HCT116 (cell line): ENCODE data around the gene NEUROG1. TPM values are rescaled to one million over a fixed set of nuclear protein-coding genes. Genes with fewer than 3 reads are reported as not detected.

Experiments
- ATAC-seq: fragments of 200-7000 bp; cut with Tn5 transposase; 2 replicates; pipeline ENCODE4 v1.9.1; 2020; ENCODE audit warnings: mild to moderate bottlenecking, moderate library complexity
- BruUV-seq: library from RNA; stranded (reverse); fragments of 400-500 nt; replicated peaks from 2 replicates; lab custom pipeline; 2021; lab: Mats Ljungman, UMichigan
- CTCF ChIA-PET: fragments of 300-600 bp; sonication (Branson Sonifier 250); formaldehyde crosslinking; loops from one replicate; lab custom pipeline; 2021; ENCODE audit warnings: antibody characterized with exemption; lab: Charles Lee
- POLR2A ChIA-PET: fragments of 300-600, 350-600 bp; sonication (Branson Sonifier 250); formaldehyde crosslinking; loops from one replicate; lab custom pipeline; 2021; ENCODE audit warnings: antibody characterized with exemption; lab: Charles Lee
- RAD21 ChIA-PET, 2 experiments: fragments of 300-600 bp; sonication (Branson Sonifier 250); formaldehyde crosslinking; loops; one replicate each; lab custom pipeline; 2023; ENCODE audit warnings: low total read pairs in 2 of 2; ENCODE audit not compliant: uncharacterized antibody in 2 of 2, unreplicated experiment in 2 of 2, low non-redundant PET in 1 of 2; lab: Charles Lee
- DNase-seq: peaks from one replicate; pipeline ENCODE4 v3.0.0-alpha.2; 2010; ENCODE audit warnings: low read depth, low spot score
- H2AFZ ChIP-seq: fragments of 200-600 bp; shearing (Covaris generic), sonication (generic); 2 replicates; pipeline ENCODE4 v1.6.1; 2017; ENCODE audit warnings: low read depth, mixed run types, mixed read lengths, antibody characterized with exemption, low read length; ENCODE audit not compliant: poor library complexity, severe bottlenecking
- H3K27ac ChIP-seq: 2 replicates; pipeline ENCODE4 v1.5.1; 2012; ENCODE audit warnings: low read depth, low read length
- H3K27me3 ChIP-seq: fragments of 200-600 bp; sonication (generic); 2 replicates; pipeline ENCODE4 v1.6.1; 2016; ENCODE audit warnings: mixed run types, low read length, mixed read lengths; ENCODE audit not compliant: insufficient read depth
- H3K36me3 ChIP-seq, 2 experiments: fragments of 200-500 bp in 1 of 2; fragments of 200-600 bp in 1 of 2; sonication (Bioruptor generic) in 1 of 2; sonication (generic) in 1 of 2; 2 replicates each; pipeline versions ENCODE4 v1.5.1 to v1.6.1; 2014 to 2016; ENCODE audit warnings: low read length in 2 of 2, inconsistent platforms in 1 of 2, mixed read lengths in 1 of 2, mixed run types in 1 of 2; ENCODE audit not compliant: insufficient read depth in 2 of 2, control insufficient read depth in 1 of 2
- H3K4me1 ChIP-seq, 2 experiments: fragments of 200-600 bp in 1 of 2; sonication (generic) in 1 of 2; 2 replicates each; pipeline versions ENCODE4 v1.5.1 to v1.6.1; 2012 to 2017; ENCODE audit warnings: low read length in 2 of 2, inconsistent platforms in 1 of 2, mild to moderate bottlenecking in 1 of 2, mixed read lengths in 1 of 2, mixed run types in 1 of 2, moderate library complexity in 1 of 2; ENCODE audit not compliant: insufficient read depth in 2 of 2, control insufficient read depth in 1 of 2
- H3K4me2 ChIP-seq: fragments of 200-600 bp; sonication (generic); 2 replicates; pipeline ENCODE4 v1.6.1; 2017; ENCODE audit warnings: mixed run types, low read length, mixed read lengths
- H3K4me3 ChIP-seq, 2 experiments: fragments of 200-600 bp in 1 of 2; sonication (generic) in 1 of 2; replicated peaks in 1 of 2; 2 replicates each; pipeline ENCODE4 v1.5.1; 2011 to 2016; ENCODE audit warnings: low read length in 2 of 2, control low read depth in 1 of 2, low read depth in 1 of 2, mild to moderate bottlenecking in 1 of 2, mixed read lengths in 1 of 2, mixed run types in 1 of 2
- H3K79me2 ChIP-seq: fragments of 200-600 bp; sonication (generic); 2 replicates; pipeline ENCODE4 v1.6.1; 2017; ENCODE audit warnings: mild to moderate bottlenecking, mixed run types, low read length, moderate library complexity, mixed read lengths; ENCODE audit not compliant: insufficient read depth
- H3K9ac ChIP-seq: fragments of 200-600 bp; sonication (generic); 2 replicates; pipeline ENCODE4 v1.6.1; 2016; ENCODE audit warnings: low read length, mixed read lengths
- H3K9me2 ChIP-seq: fragments of 200-600 bp; sonication (generic), shearing (Covaris generic); 2 replicates; pipeline ENCODE4 v1.6.1; 2017; ENCODE audit warnings: mixed run types, mild to moderate bottlenecking, moderate library complexity; ENCODE audit not compliant: insufficient read depth
- H3K9me3 ChIP-seq, 2 experiments: fragments of 200-500 bp in 1 of 2; fragments of 200-600 bp in 1 of 2; sonication (Bioruptor generic) in 1 of 2; sonication (generic) in 1 of 2; 2 replicates each; pipeline ENCODE4 v1.6.1; 2014 to 2017; ENCODE audit warnings: low read length in 2 of 2, mixed read lengths in 2 of 2, inconsistent platforms in 1 of 2, low read depth in 1 of 2, mild to moderate bottlenecking in 1 of 2, mixed run types in 1 of 2, moderate library complexity in 1 of 2; ENCODE audit not compliant: control insufficient read depth in 1 of 2, insufficient read depth in 1 of 2
- H4K20me1 ChIP-seq: fragments of 200-600 bp; sonication (generic), shearing (Covaris generic); 2 replicates; pipeline ENCODE4 v1.6.1; 2017; ENCODE audit warnings: mixed run types, mild to moderate bottlenecking, moderate library complexity; ENCODE audit not compliant: insufficient read depth
- EZH2phosphoT487 ChIP-seq: fragments of 200-600 bp; IDR thresholded peaks from 2 replicates; pipeline ENCODE4 v1.6.1; 2018; ENCODE audit warnings: antibody characterized with exemption, borderline replicate concordance
- MAX ChIP-seq: IDR thresholded peaks from 2 replicates; pipeline ENCODE4 v1.6.1; 2012
- SP1 ChIP-seq: IDR thresholded peaks from 2 replicates; pipeline ENCODE4 v1.6.1; 2012; ENCODE audit warnings: low read depth
- intact Hi-C: fragments of 100-400 bp; cut with micrococcal nuclease; formaldehyde crosslinking; loops from 2 replicates; pipeline ENCODE4 v1.10.0; 2022
- total RNA-seq: library from RNA; stranded (reverse); gene quantifications from one replicate; pipeline ENCODE4 v1.2.1, GENCODE V29; 2021; ENCODE audit not compliant: unreplicated experiment
- TF ChIP-seq, protein P1 (sequence below), 3 experiments: fragments of 200-600 bp in 1 of 3; sonication (generic) in 1 of 3; IDR thresholded peaks in 2 of 3; conservative IDR thresholded peaks in 1 of 3; 2 replicates each; pipeline ENCODE4 v1.5.1; 2012 to 2017; ENCODE audit warnings: low read depth in 2 of 3, low read length in 2 of 3, antibody characterized with exemption in 1 of 3, borderline replicate concordance in 1 of 3, control low read depth in 1 of 3, mild to moderate bottlenecking in 1 of 3, mixed read lengths in 1 of 3, mixed run types in 1 of 3, moderate library complexity in 1 of 3; ENCODE audit not compliant: insufficient read depth in 1 of 3

The NEUROG1 gene
- total RNA-seq, 1 experiment from 2014 or later = not detected

DNA sequence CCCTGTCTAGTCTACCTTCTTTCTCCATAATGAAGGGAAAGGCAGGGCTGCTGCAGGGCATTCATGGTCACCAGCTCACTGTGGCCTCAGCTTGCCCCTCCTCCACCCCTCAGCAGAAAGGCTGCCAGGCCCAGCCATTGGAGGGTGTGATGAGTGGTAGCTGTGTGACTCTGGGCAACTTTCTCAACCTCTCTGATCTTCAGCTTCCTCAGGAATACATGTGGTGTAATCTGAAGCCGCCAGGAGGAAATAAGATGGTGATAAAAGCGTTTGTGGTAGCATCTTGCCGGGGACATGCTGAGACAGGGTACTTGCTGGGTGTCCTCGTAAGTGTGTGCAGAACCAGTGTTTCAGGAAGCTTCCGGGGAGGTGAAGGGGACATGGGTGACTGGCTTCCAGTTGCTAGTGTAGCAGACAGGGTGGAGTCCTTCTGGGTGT lies 33.2 kb upstream of the NEUROG1 start:
- no peaks in the 10 kb centered on the region for H3K36me3 ChIP-seq
- H3K9ac ChIP-seq = no peak overlapping the region
- ChIA-PET CTCF (interaction anchor here (0.8 to 13.0 kb wide), 4 partner anchors 8 to 109 kb away, joined by 4 to 191 read pairs (median 81); no protein-coding TSS in a partner anchor), RAD21 (no interaction called here), POLR2A (no interaction called here)
- H3K4me2 ChIP-seq = no peak overlapping the region
- no peaks in the 10 kb centered on the region for H4K20me1 ChIP-seq
- no peaks in the 10 kb centered on the region for H3K9me3 ChIP-seq
- intact Hi-C loops = loop anchor here (10.0 kb wide), 1 partner anchor 486 kb away; no protein-coding TSS in a partner anchor
- TF ChIP-seq MAX (no peak), SP1 (no peak)
- BruUV-seq = no TSS peak
- DNase-seq (no peak), ATAC-seq (no peak)
- H2AFZ ChIP-seq = no peak overlapping the region
- H3K79me2 ChIP-seq = no peaks in the 10 kb centered on the region
- no peaks in the 10 kb centered on the region for H3K27me3 ChIP-seq
- H3K4me1 ChIP-seq = peaks cover 0 to 8% of the 10 kb centered on the region in 2 experiments; a peak in 1 of 4 replicates
- no peaks in the 10 kb centered on the region for H3K9me2 ChIP-seq
- H3K27ac ChIP-seq = no peak overlapping the region
- H3K4me3 ChIP-seq = no peak overlapping the region

DNA sequence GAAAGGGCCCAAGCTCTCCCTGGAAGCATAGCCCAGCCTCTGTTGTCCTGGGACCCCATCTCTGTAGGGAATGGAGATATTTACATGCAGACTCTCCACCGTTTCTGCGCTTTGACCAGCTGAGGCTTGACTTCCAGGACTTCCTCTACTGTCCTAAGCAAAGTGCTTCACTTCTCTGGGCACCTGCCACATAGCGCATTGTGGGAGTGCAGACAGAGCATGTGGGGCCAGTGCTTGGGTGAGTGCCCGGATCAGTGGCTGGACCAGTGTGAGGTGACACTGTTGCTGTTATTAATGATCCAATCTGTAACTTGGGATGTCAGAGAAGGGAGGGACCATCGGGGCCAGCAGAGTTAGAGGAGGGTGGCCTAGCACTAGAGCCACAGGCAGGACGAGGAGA lies 32.5 kb upstream of the NEUROG1 start:
- intact Hi-C loops = loop anchor here (10.0 kb wide), 1 partner anchor 487 kb away; no protein-coding TSS in a partner anchor
- ChIA-PET RAD21 (no interaction called here), CTCF (interaction anchor here (1.3 to 13.0 kb wide), 4 partner anchors 7 to 262 kb away, joined by 5 to 191 read pairs (median 81); no protein-coding TSS in a partner anchor), POLR2A (no interaction called here)
- Histone ChIP-seq H3K36me3 (no peaks in the 10 kb centered on the region), H3K4me1 (peaks cover 0 to 8% of the 10 kb centered on the region in 2 experiments; a peak in 1 of 4 replicates), H4K20me1 (no peaks in the 10 kb centered on the region), H3K9me3 (no peaks in the 10 kb centered on the region), H3K4me2 (no peak overlapping the region), H3K27ac (no peak overlapping the region), H3K4me3 (no peak overlapping the region), H3K9ac (no peak overlapping the region), H3K9me2 (no peaks in the 10 kb centered on the region), H3K27me3 (no peaks in the 10 kb centered on the region), H3K79me2 (no peaks in the 10 kb centered on the region), H2AFZ (no peak overlapping the region)
- no peak for TF ChIP-seq EZH2phosphoT487
- TF ChIP-seq, protein P1, sequence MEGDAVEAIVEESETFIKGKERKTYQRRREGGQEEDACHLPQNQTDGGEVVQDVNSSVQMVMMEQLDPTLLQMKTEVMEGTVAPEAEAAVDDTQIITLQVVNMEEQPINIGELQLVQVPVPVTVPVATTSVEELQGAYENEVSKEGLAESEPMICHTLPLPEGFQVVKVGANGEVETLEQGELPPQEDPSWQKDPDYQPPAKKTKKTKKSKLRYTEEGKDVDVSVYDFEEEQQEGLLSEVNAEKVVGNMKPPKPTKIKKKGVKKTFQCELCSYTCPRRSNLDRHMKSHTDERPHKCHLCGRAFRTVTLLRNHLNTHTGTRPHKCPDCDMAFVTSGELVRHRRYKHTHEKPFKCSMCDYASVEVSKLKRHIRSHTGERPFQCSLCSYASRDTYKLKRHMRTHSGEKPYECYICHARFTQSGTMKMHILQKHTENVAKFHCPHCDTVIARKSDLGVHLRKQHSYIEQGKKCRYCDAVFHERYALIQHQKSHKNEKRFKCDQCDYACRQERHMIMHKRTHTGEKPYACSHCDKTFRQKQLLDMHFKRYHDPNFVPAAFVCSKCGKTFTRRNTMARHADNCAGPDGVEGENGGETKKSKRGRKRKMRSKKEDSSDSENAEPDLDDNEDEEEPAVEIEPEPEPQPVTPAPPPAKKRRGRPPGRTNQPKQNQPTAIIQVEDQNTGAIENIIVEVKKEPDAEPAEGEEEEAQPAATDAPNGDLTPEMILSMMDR (IDR thresholded peaks at IDR 0.05 in 2 of 3, conservative IDR thresholded peaks at IDR 0.05 in 1 of 3; ENCODE audit: borderline replicate concordance in 1 of 3, insufficient read depth in 1 of 3, low read depth in 2 of 3, low read length in 2 of 3) = no peak
- no peak for ATAC-seq
- no peak for DNase-seq
- no TSS peak for BruUV-seq
